Omental fat pad (tissue), 4 donors: Measurements from ENCODE around the gene SPHK1. TPM values are rescaled to one million over a fixed set of nuclear protein-coding genes. Genes with fewer than 3 reads are reported as not detected.

Experiments
- ATAC-seq: fragments of 150-250 bp; one replicate; pipeline ENCODE4 v1.9.1; 2016; ENCODE audit warnings: mild to moderate bottlenecking, moderate library complexity; ENCODE audit not compliant: low FRiP score
- DNase-seq: peaks from one replicate; pipeline ENCODE4 v3.0.0-alpha.2; 2019; ENCODE audit warnings: low spot score
- total RNA-seq, 4 donors: library from RNA; depleted of rRNA; stranded (reverse); fragments of >200 nt; gene quantifications; one replicate each; pipeline ENCODE4 v1.1.0, GENCODE V29; 2016
- TF ChIP-seq, protein P1 (sequence below), 3 donors: fragments of 450-650 bp; IDR thresholded peaks; one replicate each; pipeline ENCODE4 v1.5.1; 2016 to 2017; ENCODE audit warnings: antibody characterized with exemption in 3 of 3, mild to moderate bottlenecking in 3 of 3, moderate library complexity in 2 of 3

The SPHK1 gene, protein sequence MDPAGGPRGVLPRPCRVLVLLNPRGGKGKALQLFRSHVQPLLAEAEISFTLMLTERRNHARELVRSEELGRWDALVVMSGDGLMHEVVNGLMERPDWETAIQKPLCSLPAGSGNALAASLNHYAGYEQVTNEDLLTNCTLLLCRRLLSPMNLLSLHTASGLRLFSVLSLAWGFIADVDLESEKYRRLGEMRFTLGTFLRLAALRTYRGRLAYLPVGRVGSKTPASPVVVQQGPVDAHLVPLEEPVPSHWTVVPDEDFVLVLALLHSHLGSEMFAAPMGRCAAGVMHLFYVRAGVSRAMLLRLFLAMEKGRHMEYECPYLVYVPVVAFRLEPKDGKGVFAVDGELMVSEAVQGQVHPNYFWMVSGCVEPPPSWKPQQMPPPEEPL
- 100 to 1,000 TPM in 1 of 4 donors, 10 to 100 TPM in 2, 1 to 10 TPM in 1; 8.7 to 107 (median 17.5) TPM for total RNA-seq

- TF ChIP-seq, protein P1, sequence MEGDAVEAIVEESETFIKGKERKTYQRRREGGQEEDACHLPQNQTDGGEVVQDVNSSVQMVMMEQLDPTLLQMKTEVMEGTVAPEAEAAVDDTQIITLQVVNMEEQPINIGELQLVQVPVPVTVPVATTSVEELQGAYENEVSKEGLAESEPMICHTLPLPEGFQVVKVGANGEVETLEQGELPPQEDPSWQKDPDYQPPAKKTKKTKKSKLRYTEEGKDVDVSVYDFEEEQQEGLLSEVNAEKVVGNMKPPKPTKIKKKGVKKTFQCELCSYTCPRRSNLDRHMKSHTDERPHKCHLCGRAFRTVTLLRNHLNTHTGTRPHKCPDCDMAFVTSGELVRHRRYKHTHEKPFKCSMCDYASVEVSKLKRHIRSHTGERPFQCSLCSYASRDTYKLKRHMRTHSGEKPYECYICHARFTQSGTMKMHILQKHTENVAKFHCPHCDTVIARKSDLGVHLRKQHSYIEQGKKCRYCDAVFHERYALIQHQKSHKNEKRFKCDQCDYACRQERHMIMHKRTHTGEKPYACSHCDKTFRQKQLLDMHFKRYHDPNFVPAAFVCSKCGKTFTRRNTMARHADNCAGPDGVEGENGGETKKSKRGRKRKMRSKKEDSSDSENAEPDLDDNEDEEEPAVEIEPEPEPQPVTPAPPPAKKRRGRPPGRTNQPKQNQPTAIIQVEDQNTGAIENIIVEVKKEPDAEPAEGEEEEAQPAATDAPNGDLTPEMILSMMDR (IDR thresholded peaks at IDR 0.05), result no peak
- DNase-seq, result no peak
- ATAC-seq, result peak; percentile 65
Measured at GRCh38 chr17:76384222-76384986, at the start of gene SPHK1. Gene SPHK1, plus strand, starts transcription at chr17:76384609. Its CDS starts 1,036 bp downstream, at chr17:76385645.

- TF ChIP-seq, protein P1 (IDR thresholded peaks at IDR 0.05), result no peak
- DNase-seq (no peak), ATAC-seq (no peak)
Measured at GRCh38 chr17:76335716-76336381, 48.6 kb upstream of the SPHK1 start.

DNA sequence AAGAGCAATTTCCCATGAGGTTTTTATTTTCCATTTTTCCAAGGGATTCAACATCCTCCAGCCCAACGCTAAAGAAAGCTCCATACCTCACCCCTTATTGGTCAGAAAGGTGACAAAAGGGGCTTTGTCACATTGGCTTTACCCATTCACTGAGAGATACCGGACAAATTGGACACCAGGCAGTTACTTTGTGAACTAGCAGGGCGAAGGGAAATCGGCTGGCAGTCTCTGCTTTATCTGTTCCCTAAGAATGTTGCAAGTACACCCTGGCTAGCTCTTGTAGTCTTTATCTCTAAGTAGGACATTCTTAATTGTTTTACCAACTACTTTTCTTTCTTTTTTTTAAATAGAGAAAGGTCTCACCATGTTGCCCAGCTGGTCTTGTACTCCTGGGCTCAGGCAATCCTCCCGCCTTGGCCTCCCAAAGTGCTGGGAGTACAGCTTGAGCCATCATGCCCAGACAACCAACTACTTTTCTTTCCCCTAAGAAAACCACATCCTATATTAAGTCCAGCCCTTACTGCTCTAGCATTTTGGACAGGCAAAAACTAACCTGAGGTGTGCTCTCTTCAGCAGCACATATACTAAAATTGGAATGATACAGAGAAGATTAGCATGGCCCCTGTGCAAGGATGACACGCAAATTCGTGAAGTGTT lies 47.5 kb upstream of the SPHK1 start:
- DNase-seq (no peak), ATAC-seq (no peak)
- TF ChIP-seq, protein P1 (IDR thresholded peaks at IDR 0.05), result no peak

GRCh38 chr17:76337413-76337777 lies 47.0 kb upstream of the SPHK1 start:
- DNase-seq, result no peak
- no peak for ATAC-seq
- TF ChIP-seq, protein P1 (IDR thresholded peaks at IDR 0.05), result no peak

- ATAC-seq (no peak), DNase-seq (no peak)
- TF ChIP-seq, protein P1 (IDR thresholded peaks at IDR 0.05), result no peak
Measured at GRCh38 chr17:76341301-76341700, 43.1 kb upstream of the SPHK1 start.

GRCh38 chr17:76343106-76343505 lies 41.3 kb upstream of the SPHK1 start:
- ATAC-seq (no peak), DNase-seq (no peak)
- TF ChIP-seq, protein P1 (IDR thresholded peaks at IDR 0.05), result no peak
